Progenitor cell of endocrine pancreas (in vitro differentiated cells): ENCODE measurements around the gene WDR43. TPM values are rescaled to one million over a fixed set of nuclear protein-coding genes. Genes with fewer than 3 reads are reported as not detected.

ENCODE experiments used
- DNase-seq: peaks from one replicate; pipeline ENCODE4 v3.0.0; 2021; ENCODE audit warnings: low spot score; ENCODE audit not compliant: unreplicated experiment
- H3K27ac Mint-ChIP-seq: 2 replicates; pipeline ENCODE4 v1.8.0; 2021; ENCODE audit warnings: mild to moderate bottlenecking, moderate library complexity, mixed read lengths
- H3K27me3 Mint-ChIP-seq: 2 replicates; pipeline ENCODE4 v1.8.0; 2021; ENCODE audit warnings: mixed read lengths
- H3K36me3 Mint-ChIP-seq: 2 replicates; pipeline ENCODE4 v1.8.0; 2022; ENCODE audit warnings: mixed read lengths; ENCODE audit not compliant: insufficient read depth
- H3K4me1 Mint-ChIP-seq: 2 replicates; pipeline ENCODE4 v1.8.0; 2021; ENCODE audit warnings: low read depth, mixed read lengths
- H3K4me3 Mint-ChIP-seq: 2 replicates; pipeline ENCODE4 v1.8.0; 2021; ENCODE audit warnings: low read depth, mild to moderate bottlenecking, moderate library complexity, mixed read lengths
- H3K9me3 Mint-ChIP-seq: 2 replicates; pipeline ENCODE4 v1.8.0; 2021; ENCODE audit warnings: low read depth, mixed read lengths
- total RNA-seq: library from RNA; stranded (reverse); gene quantifications from 2 replicates; pipeline ENCODE4 v1.2.1, GENCODE V29; 2021
- TF ChIP-seq, protein P1 (sequence below): fragments of 200-600 bp; sonication (generic); IDR thresholded peaks from one replicate; pipeline ENCODE4 v1.5.0; 2021; ENCODE audit warnings: antibody characterized with exemption, mild to moderate bottlenecking; ENCODE audit not compliant: unreplicated experiment

Gene WDR43
- total RNA-seq, 1 donor from 2014 or later: 57.2 TPM

DNA sequence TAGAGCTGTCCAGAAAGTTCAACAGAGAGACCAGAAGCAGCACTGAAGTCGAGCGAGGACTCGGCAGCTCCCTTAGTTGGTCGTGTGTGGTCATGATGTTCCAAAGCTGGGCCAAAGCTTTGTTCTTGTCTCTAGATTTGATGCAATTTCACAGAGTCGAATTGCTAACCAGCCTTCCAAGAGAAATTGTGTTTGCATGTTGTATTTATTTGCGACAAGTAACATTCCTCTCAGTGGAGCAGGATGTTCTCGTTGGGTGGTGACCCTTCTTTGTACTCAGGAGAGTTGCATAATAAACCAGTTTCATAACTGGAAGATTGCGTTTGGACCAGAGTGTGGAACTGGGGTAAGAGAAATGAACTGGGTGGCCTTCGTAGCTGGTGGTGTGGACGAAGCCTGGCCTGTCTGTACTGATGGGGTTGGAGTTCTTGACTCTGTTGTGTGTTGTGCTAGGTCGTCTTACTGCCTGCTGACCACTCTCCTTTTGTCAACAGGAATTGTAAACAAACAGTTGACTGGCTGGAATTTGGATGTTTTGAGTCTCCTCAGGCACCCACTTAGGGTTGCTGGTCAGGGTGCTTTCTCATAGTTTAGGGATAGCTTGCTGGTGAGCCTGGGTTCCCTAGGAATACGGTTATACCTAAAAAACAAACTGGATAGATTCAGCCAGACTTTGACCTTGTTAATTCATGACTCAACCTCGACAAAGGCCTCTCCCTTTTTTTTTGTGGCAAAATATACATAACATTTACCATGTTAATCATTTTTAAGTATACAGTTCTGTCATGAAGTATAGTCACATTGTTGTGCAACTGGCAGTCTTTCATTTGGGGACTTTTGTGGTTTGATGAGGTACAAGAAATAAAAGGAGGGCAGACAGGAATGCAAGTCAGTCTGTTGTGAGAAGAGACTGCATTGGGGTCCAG lies 57.7 kb downstream of the WDR43 start:
- no peak for DNase-seq
- Mint-ChIP-seq H3K27ac (peak overlapping the region; percentile 7), H3K36me3 (peaks cover 27% of the 10 kb centered on the region)

DNA sequence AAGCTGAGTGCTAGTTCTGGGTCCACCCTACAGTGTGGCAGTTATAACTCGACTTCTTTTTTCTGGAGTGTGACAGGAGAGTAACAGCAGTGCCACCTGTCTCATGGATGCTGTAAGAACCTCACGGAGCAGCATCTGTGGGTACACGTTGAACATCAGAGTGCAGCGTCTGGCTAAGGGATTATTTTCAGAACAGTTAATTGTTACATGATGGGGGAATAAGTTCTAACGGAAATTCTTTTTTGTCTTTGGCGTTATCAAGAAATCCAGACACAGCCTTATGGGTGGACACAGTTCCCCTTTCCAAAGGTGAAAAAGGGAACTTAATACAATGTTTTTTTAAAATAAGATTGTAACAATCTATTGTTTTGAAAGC lies 58.4 kb downstream of the WDR43 start:
- Mint-ChIP-seq H3K9me3 (peaks cover 23% of the 10 kb centered on the region), H3K4me3 (no peak overlapping the region), H3K36me3 (peaks cover 25% of the 10 kb centered on the region), H3K27ac (no peak overlapping the region), H3K4me1 (peaks cover 7% of the 10 kb centered on the region), H3K27me3 (no peaks in the 10 kb centered on the region)
- TF ChIP-seq, protein P1, sequence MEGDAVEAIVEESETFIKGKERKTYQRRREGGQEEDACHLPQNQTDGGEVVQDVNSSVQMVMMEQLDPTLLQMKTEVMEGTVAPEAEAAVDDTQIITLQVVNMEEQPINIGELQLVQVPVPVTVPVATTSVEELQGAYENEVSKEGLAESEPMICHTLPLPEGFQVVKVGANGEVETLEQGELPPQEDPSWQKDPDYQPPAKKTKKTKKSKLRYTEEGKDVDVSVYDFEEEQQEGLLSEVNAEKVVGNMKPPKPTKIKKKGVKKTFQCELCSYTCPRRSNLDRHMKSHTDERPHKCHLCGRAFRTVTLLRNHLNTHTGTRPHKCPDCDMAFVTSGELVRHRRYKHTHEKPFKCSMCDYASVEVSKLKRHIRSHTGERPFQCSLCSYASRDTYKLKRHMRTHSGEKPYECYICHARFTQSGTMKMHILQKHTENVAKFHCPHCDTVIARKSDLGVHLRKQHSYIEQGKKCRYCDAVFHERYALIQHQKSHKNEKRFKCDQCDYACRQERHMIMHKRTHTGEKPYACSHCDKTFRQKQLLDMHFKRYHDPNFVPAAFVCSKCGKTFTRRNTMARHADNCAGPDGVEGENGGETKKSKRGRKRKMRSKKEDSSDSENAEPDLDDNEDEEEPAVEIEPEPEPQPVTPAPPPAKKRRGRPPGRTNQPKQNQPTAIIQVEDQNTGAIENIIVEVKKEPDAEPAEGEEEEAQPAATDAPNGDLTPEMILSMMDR: no peak
- no peak for DNase-seq

More for the DNA sequence above, 57.7 kb downstream of the WDR43 start:
- peaks cover 23% of the 10 kb centered on the region for H3K9me3 Mint-ChIP-seq
- TF ChIP-seq, protein P1: no peak
- no peaks in the 10 kb centered on the region for H3K27me3 Mint-ChIP-seq
- no peak overlapping the region for H3K4me3 Mint-ChIP-seq
- peaks cover 7% of the 10 kb centered on the region for H3K4me1 Mint-ChIP-seq

DNA sequence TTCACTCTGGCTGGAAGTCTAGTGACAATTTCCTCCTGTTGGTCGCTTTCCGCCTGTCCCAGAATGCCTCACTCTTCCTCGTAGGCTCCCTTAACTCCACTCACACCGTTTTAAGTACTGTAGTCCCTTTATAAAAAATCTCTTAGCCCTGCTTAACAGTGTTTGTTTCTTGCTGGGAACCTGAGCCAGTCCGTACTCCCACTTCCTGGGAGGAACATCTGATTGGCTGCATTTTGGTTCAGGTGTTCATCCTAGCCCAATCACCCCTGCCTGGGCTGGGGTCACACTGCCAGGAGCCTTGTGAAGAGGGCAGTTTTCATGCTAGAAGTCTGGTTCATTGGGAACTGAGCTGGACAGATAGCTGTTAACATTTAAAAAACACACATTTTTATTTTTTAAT lies 61.0 kb downstream of the WDR43 start:
- H3K27ac Mint-ChIP-seq: no peak overlapping the region
- H3K4me1 Mint-ChIP-seq: peaks cover 7% of the 10 kb centered on the region
- H3K9me3 Mint-ChIP-seq: peaks cover under 1% of the 10 kb centered on the region
- no peak for DNase-seq
- TF ChIP-seq, protein P1: no peak
- no peak overlapping the region for H3K4me3 Mint-ChIP-seq
- H3K27me3 Mint-ChIP-seq: no peaks in the 10 kb centered on the region
- H3K36me3 Mint-ChIP-seq: peaks cover 1% of the 10 kb centered on the region

DNA sequence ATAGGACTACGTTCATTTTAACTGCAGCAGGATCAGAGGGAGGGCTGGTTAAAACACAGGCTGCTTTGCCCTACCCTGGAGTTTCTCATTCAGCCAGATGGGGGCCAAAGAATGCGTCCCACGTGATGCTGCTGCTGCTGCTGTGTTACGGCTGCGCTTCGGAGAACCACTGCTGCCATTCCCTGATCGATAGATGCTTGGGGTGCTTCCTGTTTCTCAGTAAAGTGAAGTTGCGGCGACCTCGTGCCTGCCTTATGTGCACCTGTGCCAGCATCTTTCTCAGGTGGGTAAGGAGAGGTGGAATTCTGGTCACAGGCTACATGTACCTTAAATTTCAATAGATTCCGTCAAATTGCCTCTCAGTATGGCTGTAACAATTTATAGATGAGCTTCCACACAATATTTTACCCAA lies 62.0 kb downstream of the WDR43 start:
- Mint-ChIP-seq H3K9me3 (no peaks in the 10 kb centered on the region), H3K4me3 (no peak overlapping the region), H3K27ac (no peak overlapping the region), H3K4me1 (peaks cover 7% of the 10 kb centered on the region), H3K27me3 (no peaks in the 10 kb centered on the region), H3K36me3 (no peaks in the 10 kb centered on the region)
- DNase-seq: peak; percentile 38
- TF ChIP-seq, protein P1: peak; percentile 60

DNA sequence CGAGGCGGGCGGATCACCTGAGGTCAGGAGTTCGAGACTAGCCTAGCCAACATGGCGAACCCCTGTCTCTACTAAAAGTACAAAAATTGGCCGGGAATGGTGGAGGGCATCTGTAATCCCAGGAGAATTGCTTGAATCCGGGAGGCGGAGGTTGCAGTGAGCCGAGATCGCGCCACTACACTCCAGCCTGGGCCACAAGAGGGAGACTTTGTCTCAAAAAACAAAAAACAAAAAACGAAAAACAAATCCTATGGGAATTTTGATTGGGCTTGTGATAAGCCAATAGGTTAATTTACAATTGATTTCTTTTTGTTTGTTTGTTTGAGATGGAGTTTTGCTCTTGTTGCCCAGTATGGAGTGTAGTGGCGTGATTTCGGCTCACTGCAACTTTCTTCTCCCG lies 62.4 kb downstream of the WDR43 start:
- DNase-seq: no peak
- Mint-ChIP-seq H3K9me3 (no peaks in the 10 kb centered on the region), H3K4me3 (no peak overlapping the region), H3K27me3 (no peaks in the 10 kb centered on the region), H3K4me1 (peaks cover 7% of the 10 kb centered on the region), H3K36me3 (no peaks in the 10 kb centered on the region), H3K27ac (peak overlapping the region; percentile 16)
- TF ChIP-seq, protein P1: no peak
